Hepatocyte (in vitro differentiated cells): ENCODE results near the gene KDM6B. TPM values are rescaled to one million over a fixed set of nuclear protein-coding genes. Genes with fewer than 3 reads are reported as not detected.

Experiments used
- DNase-seq: peaks from one replicate; pipeline ENCODE4 v3.0.0-alpha.2; 2016; ENCODE audit warnings: low spot score
- H2AFZ ChIP-seq: fragments of 200-600 bp; sonication (generic); 2 replicates; pipeline ENCODE4 v1.6.0; 2016; ENCODE audit warnings: antibody characterized with exemption, mild to moderate bottlenecking
- H3K27ac ChIP-seq: fragments of 200-600 bp; sonication (generic); 2 replicates; pipeline ENCODE4 v1.5.1; 2016; ENCODE audit warnings: mild to moderate bottlenecking
- H3K27me3 ChIP-seq: fragments of 200-600 bp; sonication (generic); 2 replicates; pipeline ENCODE4 v1.6.1; 2016
- H3K36me3 ChIP-seq: fragments of 200-600 bp; sonication (generic); replicated peaks from 2 replicates; pipeline ENCODE4 v1.5.1; 2016; ENCODE audit warnings: low read depth; ENCODE audit not compliant: insufficient read depth
- H3K4me1 ChIP-seq: fragments of 200-600 bp; sonication (generic); 2 replicates; pipeline ENCODE4 v1.5.1; 2016; ENCODE audit warnings: mild to moderate bottlenecking, moderate library complexity; ENCODE audit not compliant: insufficient read depth
- H3K4me2 ChIP-seq: fragments of 200-600 bp; sonication (generic); 2 replicates; pipeline ENCODE4 v1.6.0; 2016
- H3K4me3 ChIP-seq: fragments of 200-600 bp; sonication (generic); 2 replicates; pipeline ENCODE4 v1.5.1; 2016; ENCODE audit warnings: mild to moderate bottlenecking
- H3K79me2 ChIP-seq: fragments of 200-600 bp; sonication (generic); 2 replicates; pipeline ENCODE4 v1.6.0; 2017; ENCODE audit warnings: mild to moderate bottlenecking
- H3K9me2 ChIP-seq: fragments of 200-600 bp; sonication (generic); replicated peaks from 2 replicates; pipeline ENCODE4 v1.6.0; 2017; ENCODE audit warnings: mild to moderate bottlenecking; ENCODE audit not compliant: insufficient read depth
- H3K9me3 ChIP-seq: fragments of 200-600 bp; sonication (generic); 2 replicates; pipeline ENCODE4 v1.5.1; 2016; ENCODE audit warnings: low read depth, mild to moderate bottlenecking
- H4K20me1 ChIP-seq: fragments of 200-600 bp; sonication (generic); 2 replicates; pipeline ENCODE4 v1.6.0; 2016; ENCODE audit warnings: mild to moderate bottlenecking; ENCODE audit not compliant: insufficient read depth, poor library complexity, severe bottlenecking
- CTCF ChIP-seq: fragments of 200-600 bp; sonication (generic); IDR thresholded peaks from 2 replicates; pipeline ENCODE4 v1.5.1; 2016; ENCODE audit warnings: antibody characterized with exemption, mild to moderate bottlenecking; ENCODE audit not compliant: poor library complexity
- EZH2 ChIP-seq: fragments of 200-600 bp; sonication (generic); IDR thresholded peaks from 2 replicates; pipeline ENCODE4 v1.6.1; 2016; ENCODE audit warnings: antibody characterized with exemption, mild to moderate bottlenecking, borderline replicate concordance
- EZH2phosphoT487 ChIP-seq: fragments of 200-600 bp; sonication (generic); IDR thresholded peaks from one replicate; pipeline ENCODE4 v1.6.1; 2018; ENCODE audit warnings: antibody characterized with exemption, mild to moderate bottlenecking, low read depth, moderate library complexity; ENCODE audit not compliant: unreplicated experiment, severe bottlenecking
- WGBS: methylation state at CpG from one replicate; pipeline ENCODE4 v1.1.6; 2016; ENCODE audit warnings: low lambda C conversion rate; ENCODE audit errors: missing lambda C conversion rate; 5-methylcytosine and 5-hydroxymethylcytosine counted together
- polyA plus RNA-seq: library from polyadenylated mRNA; unstranded; fragments of >200 nt; fragmentation: Nextera tagmentation; extraction: Ambion mirVana; gene quantifications from 2 replicates; pipeline ENCODE4 v1.2.1, GENCODE V29; 2016
- total RNA-seq: library from RNA; depleted of rRNA; stranded (reverse); fragments of >200 nt; gene quantifications from 2 replicates; pipeline ENCODE4 v1.2.3, GENCODE V29; 2014

The KDM6B gene
- total and polyA plus RNA-seq, 2 experiments from 2014 or later: 5.9 to 10.2 TPM

- TF ChIP-seq EZH2phosphoT487 (no peak), EZH2 (no peak)
- no peak for DNase-seq
- Histone ChIP-seq H3K79me2 (peaks cover 69% of the 10 kb centered on the region), H4K20me1 (peaks cover 57% of the 10 kb centered on the region), H2AFZ (no peak overlapping the region), H3K4me2 (peak overlapping the region; percentile 94), H3K9me3 (no peaks in the 10 kb centered on the region), H3K27ac (peak overlapping the region; percentile 99), H3K4me1 (peaks cover 36% of the 10 kb centered on the region), H3K4me3 (peak overlapping the region; percentile 73), H3K9me2 (no peaks in the 10 kb centered on the region), H3K36me3 (no peaks in the 10 kb centered on the region), H3K27me3 (no peaks in the 10 kb centered on the region)
- WGBS: 1% methylated on average over 16 of the region's 17 CpGs
Observed at GRCh38 chr17:7843257-7843535, 9.2 kb downstream of the KDM6B start.

GRCh38 chr17:7843536-7844291, 9.7 kb downstream of the KDM6B start:
- Histone ChIP-seq H3K4me2 (peak overlapping the region; percentile 94), H3K4me1 (peaks cover 33% of the 10 kb centered on the region), H3K9me3 (no peaks in the 10 kb centered on the region), H3K4me3 (peak overlapping the region; percentile 73), H4K20me1 (peaks cover 59% of the 10 kb centered on the region), H3K9me2 (no peaks in the 10 kb centered on the region), H2AFZ (no peak overlapping the region), H3K27ac (peak overlapping the region; percentile 99), H3K36me3 (no peaks in the 10 kb centered on the region), H3K79me2 (peaks cover 65% of the 10 kb centered on the region), H3K27me3 (no peaks in the 10 kb centered on the region)
- 2% methylated on average over 31 of the region's 61 CpGs for whole genome bisulfite sequencing
- no peak for TF ChIP-seq CTCF
- peak; percentile 94 for DNase-seq

GRCh38 chr17:7844292-7845154, 10.5 kb downstream of the KDM6B start:
- Histone ChIP-seq H3K79me2 (peaks cover 60% of the 10 kb centered on the region), H2AFZ (no peak overlapping the region), H3K9me3 (no peaks in the 10 kb centered on the region), H3K4me1 (peaks cover 24% of the 10 kb centered on the region), H3K27me3 (no peaks in the 10 kb centered on the region), H3K4me2 (peak overlapping the region; percentile 94), H3K27ac (peak overlapping the region; percentile 99), H3K9me2 (no peaks in the 10 kb centered on the region), H3K36me3 (no peaks in the 10 kb centered on the region), H3K4me3 (peak overlapping the region; percentile 73), H4K20me1 (peaks cover 59% of the 10 kb centered on the region)
- no peak for TF ChIP-seq CTCF
- TF ChIP-seq EZH2phosphoT487: no peak
- TF ChIP-seq EZH2: no peak
- WGBS: 2% methylated on average over 60 of the region's 71 CpGs
- peak; percentile 95 for DNase-seq

- Histone ChIP-seq H3K4me1 (peaks cover 15% of the 10 kb centered on the region), H2AFZ (no peak overlapping the region), H3K27me3 (no peaks in the 10 kb centered on the region), H3K27ac (peak overlapping the region; percentile 99), H3K4me2 (peak overlapping the region; percentile 94), H3K9me2 (no peaks in the 10 kb centered on the region), H3K9me3 (no peaks in the 10 kb centered on the region), H4K20me1 (peaks cover 60% of the 10 kb centered on the region), H3K79me2 (peaks cover 59% of the 10 kb centered on the region), H3K4me3 (no peak overlapping the region), H3K36me3 (no peaks in the 10 kb centered on the region)
- TF ChIP-seq EZH2phosphoT487 (no peak), EZH2 (no peak), CTCF (no peak)
- 89% methylated on average over 15 of the region's 15 CpGs for WGBS
- no peak for DNase-seq
Observed at GRCh38 chr17:7845359-7846062, 11.5 kb downstream of the KDM6B start.
